ENCODE measurements around the gene TEX11.
A peak's percentile ranks its signal among the peaks of the same experiment; 100 is the strongest.
"Not testable (repeated sequence)": the region's sequence is repeated elsewhere in the genome, so short reads cannot be mapped to it uniquely, and the experiment has no call there.

Gene TEX11

GRCh38 chrX:70774223-70774622, 134.3 kb downstream of the TEX11 start:
- intact Hi-C loops (cut with DNase I; ENCODE audit: low total_unique reads), result loop anchor here (5.0 kb wide), 1 partner anchor 403 kb away; no protein-coding TSS in a partner anchor

GRCh38 chrX:70769659-70770227, 138.8 kb downstream of the TEX11 start:
- Histone ChIP-seq H3K4me1 (no peaks in the 10 kb centered on the region), H3K27ac (no peak overlapping the region), H3K36me3 (no peaks in the 10 kb centered on the region), H3K9me3 (no peaks in the 10 kb centered on the region), H3K27me3 (no peaks in the 10 kb centered on the region), H3K4me3 (no peak overlapping the region)
- TF ChIP-seq CTCF (IDR thresholded peaks at IDR 0.05), result peak in 1 of 2 experiments; percentile 15
- no peak for DNase-seq
- intact Hi-C loops (cut with DNase I; ENCODE audit: low total_unique reads), result loop anchor here (5.0 kb wide), 1 partner anchor 408 kb away; no protein-coding TSS in a partner anchor

More at GRCh38 chrX:70774223-70774622, 134.3 kb downstream of the TEX11 start:
- H3K4me1 ChIP-seq, result no peaks in the 10 kb centered on the region
- no peak overlapping the region for H3K4me3 ChIP-seq
- H3K36me3 ChIP-seq, result no peaks in the 10 kb centered on the region
- H3K9me3 ChIP-seq, result no peaks in the 10 kb centered on the region
- TF ChIP-seq CTCF (IDR thresholded peaks at IDR 0.05), result no peak
- no peak overlapping the region for H3K27ac ChIP-seq
- no peaks in the 10 kb centered on the region for H3K27me3 ChIP-seq
- DNase-seq, result no peak

GRCh38 chrX:70762285-70762684, 146.2 kb downstream of the TEX11 start:
- H3K36me3 ChIP-seq, result no peaks in the 10 kb centered on the region
- intact Hi-C loops (cut with DNase I; ENCODE audit: low total_unique reads), result no loop called here
- no peak for DNase-seq
- no peak overlapping the region for H3K4me3 ChIP-seq
- no peak overlapping the region for H3K27ac ChIP-seq
- H3K4me1 ChIP-seq, result no peaks in the 10 kb centered on the region
- H3K27me3 ChIP-seq, result no peaks in the 10 kb centered on the region
- TF ChIP-seq CTCF (IDR thresholded peaks at IDR 0.05), result no peak
- no peaks in the 10 kb centered on the region for H3K9me3 ChIP-seq

- DNase-seq, result no peak
- no peaks in the 10 kb centered on the region for H3K9me3 ChIP-seq
- H3K4me1 ChIP-seq, result no peaks in the 10 kb centered on the region
- no peak overlapping the region for H3K4me3 ChIP-seq
- H3K27ac ChIP-seq, result no peak overlapping the region
- H3K27me3 ChIP-seq, result no peaks in the 10 kb centered on the region
- no peak for TF ChIP-seq CTCF (IDR thresholded peaks at IDR 0.05)
- intact Hi-C loops (cut with DNase I; ENCODE audit: low total_unique reads), result no loop called here
- no peaks in the 10 kb centered on the region for H3K36me3 ChIP-seq
These were observed 152.7 kb downstream of the TEX11 start for GRCh38 chrX:70755850-70756249.

- Histone ChIP-seq H3K36me3 (no peaks in the 10 kb centered on the region), H3K27me3 (no peaks in the 10 kb centered on the region), H3K27ac (no peak overlapping the region), H3K9me3 (no peaks in the 10 kb centered on the region), H3K4me1 (no peaks in the 10 kb centered on the region), H3K4me3 (no peak overlapping the region)
- intact Hi-C loops (cut with DNase I; ENCODE audit: low total_unique reads), result no loop called here
- DNase-seq, result no peak
- no peak for TF ChIP-seq CTCF (IDR thresholded peaks at IDR 0.05)
These were observed 154.2 kb downstream of the TEX11 start for GRCh38 chrX:70754169-70754848.

GRCh38 chrX:70733774-70734173, 174.7 kb downstream of the TEX11 start:
- DNase-seq; intact Hi-C loops (cut with DNase I; ENCODE audit: low total_unique reads); H3K9me3 ChIP-seq: not testable (repeated sequence)

GRCh38 chrX:70727961-70728360, 180.6 kb downstream of the TEX11 start:
- intact Hi-C loops (cut with DNase I; ENCODE audit: low total_unique reads); H3K4me1 ChIP-seq; DNase-seq; H3K27ac ChIP-seq; H3K36me3 ChIP-seq; H3K27me3 ChIP-seq; H3K9me3 ChIP-seq; H3K4me3 ChIP-seq: not testable (repeated sequence)

More at GRCh38 chrX:70733774-70734173, 174.7 kb downstream of the TEX11 start:
- not testable (repeated sequence) for H3K4me1 ChIP-seq, H3K27ac ChIP-seq, H3K36me3 ChIP-seq, H3K27me3 ChIP-seq, H3K4me3 ChIP-seq
